Measurements from ENCODE around the gene UTF1. TPM values are rescaled to one million over a fixed set of nuclear protein-coding genes. Genes with fewer than 3 reads are reported as not detected.
A peak's percentile ranks its signal among the peaks of the same experiment; 100 is the strongest.

Gene UTF1
- total and polyA plus RNA-seq, 2 donors (not counting 1 experiment from before 2014, with no cell fraction given): 0.10 to 0.25 TPM

GRCh38 chr10:133184591-133185244 is 45.3 kb upstream of the UTF1 start:
- H3K79me2 ChIP-seq (ENCODE audit: control insufficient read depth, insufficient read depth, low read length): no peaks in the 10 kb centered on the region
- Mint-ChIP-seq H3K4me3 (no peak overlapping the region), H3K27ac (peak overlapping the region; percentile 32), H3K4me1 (no peaks in the 10 kb centered on the region), H3K27me3 (peaks cover 3% of the 10 kb centered on the region), H3K9me3 (ENCODE audit: insufficient read depth) (no peaks in the 10 kb centered on the region)
- H3K9ac ChIP-seq (ENCODE audit: low read length): no peak overlapping the region
- no peak overlapping the region for H3K4me3 ChIP-seq (ENCODE audit: control extremely low read depth in 1 of 5, extremely low read depth in 1 of 5, insufficient read depth in 1 of 5, low read depth in 2 of 5, low read length in 4 of 5)
- intact Hi-C loops (cut with micrococcal nuclease): no loop called here
- WGBS (ENCODE audit: insufficient coverage): 87% methylated on average over 23 of the region's 23 CpGs
- POLR2A ChIA-PET: no interaction called here
- H3K4me2 ChIP-seq (replicated peaks; ENCODE audit: low read depth, low read length, poor library complexity, severe bottlenecking): no peak overlapping the region
- peaks cover 0 to 10% (median 0%) of the 10 kb centered on the region in 3 donors for H3K9me3 ChIP-seq (ENCODE audit: control extremely low read depth in 1 of 3, control insufficient read depth in 2 of 3, insufficient read depth in 1 of 3, low read length in 2 of 3)
- no peaks in the 10 kb centered on the region for H3K4me1 ChIP-seq (ENCODE audit: control insufficient read depth in 2 of 2, insufficient read depth in 2 of 2, low read length in 2 of 2)
- ATAC-seq (ENCODE audit: low read depth): no peak
- CTCF ChIA-PET: no interaction called here
- TF ChIP-seq, protein P1, sequence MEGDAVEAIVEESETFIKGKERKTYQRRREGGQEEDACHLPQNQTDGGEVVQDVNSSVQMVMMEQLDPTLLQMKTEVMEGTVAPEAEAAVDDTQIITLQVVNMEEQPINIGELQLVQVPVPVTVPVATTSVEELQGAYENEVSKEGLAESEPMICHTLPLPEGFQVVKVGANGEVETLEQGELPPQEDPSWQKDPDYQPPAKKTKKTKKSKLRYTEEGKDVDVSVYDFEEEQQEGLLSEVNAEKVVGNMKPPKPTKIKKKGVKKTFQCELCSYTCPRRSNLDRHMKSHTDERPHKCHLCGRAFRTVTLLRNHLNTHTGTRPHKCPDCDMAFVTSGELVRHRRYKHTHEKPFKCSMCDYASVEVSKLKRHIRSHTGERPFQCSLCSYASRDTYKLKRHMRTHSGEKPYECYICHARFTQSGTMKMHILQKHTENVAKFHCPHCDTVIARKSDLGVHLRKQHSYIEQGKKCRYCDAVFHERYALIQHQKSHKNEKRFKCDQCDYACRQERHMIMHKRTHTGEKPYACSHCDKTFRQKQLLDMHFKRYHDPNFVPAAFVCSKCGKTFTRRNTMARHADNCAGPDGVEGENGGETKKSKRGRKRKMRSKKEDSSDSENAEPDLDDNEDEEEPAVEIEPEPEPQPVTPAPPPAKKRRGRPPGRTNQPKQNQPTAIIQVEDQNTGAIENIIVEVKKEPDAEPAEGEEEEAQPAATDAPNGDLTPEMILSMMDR (IDR thresholded peaks at IDR 0.05): no peak
- TF ChIP-seq EZH2 (IDR thresholded peaks at IDR 0.05; ENCODE audit: borderline replicate concordance, insufficient read depth, low read depth, low read length, poor library complexity, severe bottlenecking): no peak
- H4K20me1 ChIP-seq (ENCODE audit: control insufficient read depth, insufficient read depth, low read length, poor library complexity, severe bottlenecking): no peaks in the 10 kb centered on the region
- H3K36me3 ChIP-seq (replicated peaks in 1 of 2; ENCODE audit: control extremely low read depth in 1 of 2, control insufficient read depth in 1 of 2, extremely low read depth in 1 of 2, insufficient read depth in 2 of 2, low read length in 1 of 2): no peaks in the 10 kb centered on the region
- no peak overlapping the region for H3K27ac ChIP-seq (ENCODE audit: low read length in 2 of 2)
- peaks cover 0 to 4% (median 0%) of the 10 kb centered on the region in 4 experiments for H3K27me3 ChIP-seq (replicated peaks in 1 of 4; ENCODE audit: control extremely low read depth in 1 of 4, control insufficient read depth in 3 of 4, insufficient read depth in 4 of 4, low read length in 3 of 4)
- no peak for DNase-seq
- H2AFZ ChIP-seq (ENCODE audit: insufficient read depth, low read depth, low read length, poor library complexity, severe bottlenecking): no peak overlapping the region

DNA sequence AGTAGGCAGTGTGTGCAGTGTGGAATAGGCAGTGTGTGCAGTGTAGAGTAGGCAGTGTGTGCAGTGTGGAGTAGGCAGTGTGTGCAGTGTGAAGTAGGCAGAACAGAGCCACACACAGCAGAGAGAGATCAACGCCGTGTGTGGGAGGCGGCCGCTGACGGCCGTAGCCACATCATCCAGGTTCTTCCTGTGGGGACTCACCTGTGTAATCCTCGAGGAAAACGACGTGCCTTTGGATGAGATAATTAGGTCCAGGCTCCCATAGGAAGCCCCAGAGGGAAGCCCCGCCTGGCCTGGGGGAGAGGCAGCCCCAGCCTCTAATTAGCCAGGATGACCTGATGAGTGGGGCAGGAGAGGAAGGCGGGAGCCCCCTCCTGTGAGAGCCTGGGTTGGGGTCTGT is 44.6 kb upstream of the UTF1 start:
- Mint-ChIP-seq H3K27ac (no peak overlapping the region), H3K4me1 (no peaks in the 10 kb centered on the region), H3K27me3 (peaks cover 3% of the 10 kb centered on the region), H3K4me3 (no peak overlapping the region), H3K9me3 (ENCODE audit: insufficient read depth) (no peaks in the 10 kb centered on the region)
- no peak overlapping the region for H3K4me3 ChIP-seq (ENCODE audit: control extremely low read depth in 1 of 5, extremely low read depth in 1 of 5, insufficient read depth in 1 of 5, low read depth in 2 of 5, low read length in 4 of 5)
- DNase-seq: no peak
- peaks cover 0 to 10% (median 0%) of the 10 kb centered on the region in 3 donors for H3K9me3 ChIP-seq (ENCODE audit: control extremely low read depth in 1 of 3, control insufficient read depth in 2 of 3, insufficient read depth in 1 of 3, low read length in 2 of 3)
- WGBS (ENCODE audit: insufficient coverage): 79% methylated on average over 10 of the region's 11 CpGs
- H3K27ac ChIP-seq (ENCODE audit: low read length in 2 of 2): no peak overlapping the region
- no peaks in the 10 kb centered on the region for H4K20me1 ChIP-seq (ENCODE audit: control insufficient read depth, insufficient read depth, low read length, poor library complexity, severe bottlenecking)
- ChIA-PET CTCF (no interaction called here), POLR2A (no interaction called here)
- H3K79me2 ChIP-seq (ENCODE audit: control insufficient read depth, insufficient read depth, low read length): no peaks in the 10 kb centered on the region
- no peaks in the 10 kb centered on the region for H3K36me3 ChIP-seq (replicated peaks in 1 of 2; ENCODE audit: control extremely low read depth in 1 of 2, control insufficient read depth in 1 of 2, extremely low read depth in 1 of 2, insufficient read depth in 2 of 2, low read length in 1 of 2)
- no peaks in the 10 kb centered on the region for H3K4me1 ChIP-seq (ENCODE audit: control insufficient read depth in 2 of 2, insufficient read depth in 2 of 2, low read length in 2 of 2)
- TF ChIP-seq EZH2 (IDR thresholded peaks at IDR 0.05; ENCODE audit: borderline replicate concordance, insufficient read depth, low read depth, low read length, poor library complexity, severe bottlenecking): no peak
- TF ChIP-seq, protein P1 (IDR thresholded peaks at IDR 0.05): no peak
- H3K27me3 ChIP-seq (replicated peaks in 1 of 4; ENCODE audit: control extremely low read depth in 1 of 4, control insufficient read depth in 3 of 4, insufficient read depth in 4 of 4, low read length in 3 of 4): peaks cover 0 to 4% (median 0%) of the 10 kb centered on the region in 4 experiments
- intact Hi-C loops (cut with micrococcal nuclease): no loop called here
- no peak overlapping the region for H2AFZ ChIP-seq (ENCODE audit: insufficient read depth, low read depth, low read length, poor library complexity, severe bottlenecking)
- no peak for ATAC-seq (ENCODE audit: low read depth)
- H3K9ac ChIP-seq (ENCODE audit: low read length): no peak overlapping the region
- no peak overlapping the region for H3K4me2 ChIP-seq (replicated peaks; ENCODE audit: low read depth, low read length, poor library complexity, severe bottlenecking)
